GM21526 (cell line): Measurements from ENCODE around the gene ZBTB44.
"Not testable (repeated sequence)": the region's sequence is repeated elsewhere in the genome, so short reads cannot be mapped to it uniquely, and the experiment has no call there.

Experiments
- ATAC-seq: cut with Tn5 transposase; IDR thresholded peaks from one replicate; pipeline ENCODE4 v1.9.1; 2021; ENCODE audit warnings: moderate library complexity; ENCODE audit not compliant: unreplicated experiment, low FRiP score

The ZBTB44 gene

GRCh38 chr11:130313383-130314183, 1.1 kb downstream of the ZBTB44 start:
- no peak for ATAC-seq

GRCh38 chr11:130312046-130312445, 2.7 kb downstream of the ZBTB44 start:
- no peak for ATAC-seq

GRCh38 chr11:130310622-130311021, 4.1 kb downstream of the ZBTB44 start:
- no peak for ATAC-seq

- ATAC-seq = no peak
Observed at GRCh38 chr11:130308886-130309285, 5.8 kb downstream of the ZBTB44 start.

GRCh38 chr11:130308059-130308458, 6.7 kb downstream of the ZBTB44 start:
- ATAC-seq = no peak

GRCh38 chr11:130304651-130305050, 10.1 kb downstream of the ZBTB44 start:
- ATAC-seq = no peak

- no peak for ATAC-seq
Observed at GRCh38 chr11:130301002-130301401, 13.7 kb downstream of the ZBTB44 start.

- peak; percentile 75 for ATAC-seq
Observed at GRCh38 chr11:130300567-130300966, 14.2 kb downstream of the ZBTB44 start.

- ATAC-seq = no peak
Observed at GRCh38 chr11:130299978-130300377, 14.7 kb downstream of the ZBTB44 start.

- no peak for ATAC-seq
Observed at GRCh38 chr11:130295657-130296056, 19.1 kb downstream of the ZBTB44 start.

- no peak for ATAC-seq
Observed at GRCh38 chr11:130282111-130282510, 32.6 kb downstream of the ZBTB44 start.

- not testable (repeated sequence) for ATAC-seq
Observed at GRCh38 chr11:130281341-130281740, 33.4 kb downstream of the ZBTB44 start.

GRCh38 chr11:130279989-130280388, 34.7 kb downstream of the ZBTB44 start:
- ATAC-seq = no peak

- ATAC-seq = no peak
Observed at GRCh38 chr11:130278745-130279144, 36.0 kb downstream of the ZBTB44 start.

GRCh38 chr11:130278151-130278550, 36.6 kb downstream of the ZBTB44 start:
- no peak for ATAC-seq

- no peak for ATAC-seq
Observed at GRCh38 chr11:130272336-130272735, 42.4 kb downstream of the ZBTB44 start.

GRCh38 chr11:130269326-130269943, 45.3 kb downstream of the ZBTB44 start:
- peak; percentile 88 for ATAC-seq

GRCh38 chr11:130263351-130263750, 51.4 kb downstream of the ZBTB44 start:
- ATAC-seq = no peak

GRCh38 chr11:130262424-130262823, 52.3 kb downstream of the ZBTB44 start:
- no peak for ATAC-seq

- no peak for ATAC-seq
Observed at GRCh38 chr11:130261571-130261970, 53.1 kb downstream of the ZBTB44 start.

- no peak for ATAC-seq
Observed at GRCh38 chr11:130260742-130261141, 54.0 kb downstream of the ZBTB44 start.

GRCh38 chr11:130260080-130260627, 54.6 kb downstream of the ZBTB44 start:
- ATAC-seq = no peak
